Measurements from ENCODE around the gene ASCC3.
A peak's percentile ranks its signal among the peaks of the same experiment; 100 is the strongest.

The ASCC3 gene

GRCh38 chr6:100808638-100809275 is 72.4 kb downstream of the ASCC3 start:
- no peak overlapping the region for H3K27ac ChIP-seq

GRCh38 chr6:100806296-100806695 is 74.8 kb downstream of the ASCC3 start:
- no peak for TF ChIP-seq ZFX (IDR thresholded peaks at IDR 0.05; ENCODE audit: borderline replicate concordance)
- TF ChIP-seq, protein P1, sequence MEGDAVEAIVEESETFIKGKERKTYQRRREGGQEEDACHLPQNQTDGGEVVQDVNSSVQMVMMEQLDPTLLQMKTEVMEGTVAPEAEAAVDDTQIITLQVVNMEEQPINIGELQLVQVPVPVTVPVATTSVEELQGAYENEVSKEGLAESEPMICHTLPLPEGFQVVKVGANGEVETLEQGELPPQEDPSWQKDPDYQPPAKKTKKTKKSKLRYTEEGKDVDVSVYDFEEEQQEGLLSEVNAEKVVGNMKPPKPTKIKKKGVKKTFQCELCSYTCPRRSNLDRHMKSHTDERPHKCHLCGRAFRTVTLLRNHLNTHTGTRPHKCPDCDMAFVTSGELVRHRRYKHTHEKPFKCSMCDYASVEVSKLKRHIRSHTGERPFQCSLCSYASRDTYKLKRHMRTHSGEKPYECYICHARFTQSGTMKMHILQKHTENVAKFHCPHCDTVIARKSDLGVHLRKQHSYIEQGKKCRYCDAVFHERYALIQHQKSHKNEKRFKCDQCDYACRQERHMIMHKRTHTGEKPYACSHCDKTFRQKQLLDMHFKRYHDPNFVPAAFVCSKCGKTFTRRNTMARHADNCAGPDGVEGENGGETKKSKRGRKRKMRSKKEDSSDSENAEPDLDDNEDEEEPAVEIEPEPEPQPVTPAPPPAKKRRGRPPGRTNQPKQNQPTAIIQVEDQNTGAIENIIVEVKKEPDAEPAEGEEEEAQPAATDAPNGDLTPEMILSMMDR (IDR thresholded peaks at IDR 0.05) = no peak

More at GRCh38 chr6:100808638-100809275, 72.4 kb downstream of the ASCC3 start:
- TF ChIP-seq ZFX (IDR thresholded peaks at IDR 0.05; ENCODE audit: borderline replicate concordance) = no peak
- TF ChIP-seq, protein P1 (IDR thresholded peaks at IDR 0.05) = no peak

GRCh38 chr6:100803264-100804045 is 77.7 kb downstream of the ASCC3 start:
- TF ChIP-seq, protein P1 (IDR thresholded peaks at IDR 0.05) = no peak
- no peak for TF ChIP-seq ZFX (IDR thresholded peaks at IDR 0.05; ENCODE audit: borderline replicate concordance)
- H3K27ac ChIP-seq = no peak overlapping the region

More at GRCh38 chr6:100806296-100806695, 74.8 kb downstream of the ASCC3 start:
- no peak overlapping the region for H3K27ac ChIP-seq

DNA sequence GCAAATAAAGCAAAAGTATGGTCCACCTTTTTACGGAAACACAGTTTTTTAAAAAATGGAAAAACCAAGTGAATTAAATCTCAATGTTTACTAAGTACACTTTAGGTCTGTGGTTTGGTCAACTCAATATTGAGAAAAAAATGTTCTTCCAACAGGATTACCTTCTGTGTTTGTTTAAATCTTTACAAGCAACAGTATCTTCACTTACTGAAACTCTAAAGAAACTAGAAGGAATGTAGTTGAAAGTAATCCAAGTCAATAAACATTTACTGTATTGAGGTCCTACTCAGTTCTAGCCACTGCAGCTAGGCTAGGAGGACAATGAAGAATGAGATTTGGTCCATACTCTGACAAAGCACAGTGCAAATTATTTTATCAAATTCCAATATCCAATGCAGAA is 80.1 kb downstream of the ASCC3 start:
- H3K27ac ChIP-seq = peak overlapping the region; percentile 51; the same call in 1 of the 2 replicates
- no peak for TF ChIP-seq ZFX (IDR thresholded peaks at IDR 0.05; ENCODE audit: borderline replicate concordance)
- TF ChIP-seq, protein P1 (IDR thresholded peaks at IDR 0.05) = no peak

DNA sequence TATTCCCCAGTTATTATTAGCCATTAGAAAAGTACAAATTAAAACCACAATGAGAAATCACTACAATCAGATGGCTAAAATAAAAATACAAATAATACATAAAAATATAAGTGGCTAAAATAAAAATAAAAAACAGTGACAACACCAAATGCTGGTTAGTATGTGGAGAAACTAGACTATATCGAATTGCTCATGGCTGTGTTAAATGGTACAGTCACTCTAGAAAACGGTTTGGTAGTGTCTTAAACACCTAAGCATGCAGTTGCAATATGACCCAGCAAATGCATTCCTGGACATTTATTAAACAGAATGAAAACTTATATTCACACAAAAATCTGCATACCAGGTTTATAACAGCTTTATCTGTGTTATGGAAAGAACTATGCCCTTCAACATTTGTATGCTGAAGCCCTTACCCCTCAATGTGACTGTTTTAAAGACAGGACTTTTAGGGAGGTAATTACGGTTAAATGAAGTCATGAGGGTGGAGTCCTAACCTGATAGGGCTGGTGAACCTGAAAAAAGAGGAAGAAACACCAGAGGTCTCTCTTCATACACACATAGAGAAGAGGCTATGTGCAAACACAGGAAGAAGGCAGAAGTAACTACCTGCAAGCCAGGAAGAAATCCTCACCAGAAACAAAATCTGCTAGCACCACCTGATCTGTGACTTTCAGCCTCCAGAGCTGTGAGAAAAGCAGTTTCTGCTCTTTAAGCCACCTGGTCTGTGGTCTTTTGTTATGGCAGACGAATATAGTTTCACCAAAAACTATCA is 84.9 kb downstream of the ASCC3 start:
- TF ChIP-seq, protein P1 (IDR thresholded peaks at IDR 0.05) = no peak
- no peak overlapping the region for H3K27ac ChIP-seq

- no peak for TF ChIP-seq ZFX (IDR thresholded peaks at IDR 0.05; ENCODE audit: borderline replicate concordance)
- TF ChIP-seq, protein P1 (IDR thresholded peaks at IDR 0.05) = no peak
- H3K27ac ChIP-seq = no peak overlapping the region
Observed at GRCh38 chr6:100790084-100790483, 91.0 kb downstream of the ASCC3 start.

Data from 22Rv1 (cell line).